ENCODE data around the gene AOPEP.

DNA sequence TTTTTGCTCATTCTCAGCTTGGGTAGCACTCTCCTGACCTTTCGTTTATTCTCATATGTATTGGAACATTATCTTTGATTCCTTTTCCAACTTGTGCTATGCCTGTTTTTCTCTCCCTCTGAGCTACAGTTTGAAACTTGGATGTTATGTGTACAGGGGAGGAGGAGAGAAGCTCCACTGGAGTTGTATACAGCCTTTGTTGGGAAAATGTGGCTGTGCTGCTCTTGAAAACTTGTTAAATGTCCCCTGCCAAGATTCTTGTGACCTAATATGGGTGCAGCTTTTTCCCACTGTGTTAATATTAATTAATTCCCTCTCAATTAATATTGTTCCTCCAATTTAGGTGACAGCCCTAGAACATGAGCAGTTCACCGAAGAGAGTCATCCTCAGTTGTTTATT lies 235.4 kb downstream of the AOPEP start:
- TF ChIP-seq EZH2 (IDR thresholded peaks at IDR 0.05; ENCODE audit: borderline replicate concordance, low read depth, low read length, severe bottlenecking) (no peak), POLR2AphosphoS5 (IDR thresholded peaks at IDR 0.05; ENCODE audit: insufficient read depth, low read depth, low read length) (no peak)
- TF ChIP-seq, protein P1, sequence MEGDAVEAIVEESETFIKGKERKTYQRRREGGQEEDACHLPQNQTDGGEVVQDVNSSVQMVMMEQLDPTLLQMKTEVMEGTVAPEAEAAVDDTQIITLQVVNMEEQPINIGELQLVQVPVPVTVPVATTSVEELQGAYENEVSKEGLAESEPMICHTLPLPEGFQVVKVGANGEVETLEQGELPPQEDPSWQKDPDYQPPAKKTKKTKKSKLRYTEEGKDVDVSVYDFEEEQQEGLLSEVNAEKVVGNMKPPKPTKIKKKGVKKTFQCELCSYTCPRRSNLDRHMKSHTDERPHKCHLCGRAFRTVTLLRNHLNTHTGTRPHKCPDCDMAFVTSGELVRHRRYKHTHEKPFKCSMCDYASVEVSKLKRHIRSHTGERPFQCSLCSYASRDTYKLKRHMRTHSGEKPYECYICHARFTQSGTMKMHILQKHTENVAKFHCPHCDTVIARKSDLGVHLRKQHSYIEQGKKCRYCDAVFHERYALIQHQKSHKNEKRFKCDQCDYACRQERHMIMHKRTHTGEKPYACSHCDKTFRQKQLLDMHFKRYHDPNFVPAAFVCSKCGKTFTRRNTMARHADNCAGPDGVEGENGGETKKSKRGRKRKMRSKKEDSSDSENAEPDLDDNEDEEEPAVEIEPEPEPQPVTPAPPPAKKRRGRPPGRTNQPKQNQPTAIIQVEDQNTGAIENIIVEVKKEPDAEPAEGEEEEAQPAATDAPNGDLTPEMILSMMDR (IDR thresholded peaks at IDR 0.05; ENCODE audit: extremely low read depth in 1 of 2, insufficient read depth in 1 of 2, low read depth in 1 of 2, low read length in 2 of 2), result no peak

All from endothelial cell of umbilical vein (primary cell).